Fibroblast of lung (primary cell): Measurements from ENCODE around the gene CMTM1. TPM values are rescaled to one million over a fixed set of nuclear protein-coding genes. Genes with fewer than 3 reads are reported as not detected.

ENCODE experiments used
- DNase-seq, 2 donors: peaks; one replicate each; pipeline versions ENCODE4 v3.0.0 to v3.0.0-alpha.2; 2010; ENCODE audit warnings: low read depth in 2 of 2
- H2AFZ ChIP-seq: 2 replicates; pipeline ENCODE4 v1.5.1; 2012; ENCODE audit warnings: low read length, control low read depth, inconsistent platforms
- H3K27ac ChIP-seq: 2 replicates; pipeline ENCODE4 v1.5.1; 2011; ENCODE audit warnings: low read length, control low read depth; ENCODE audit not compliant: insufficient read depth
- H3K27me3 ChIP-seq: 2 replicates; pipeline ENCODE4 v1.5.1; 2011; ENCODE audit warnings: mild to moderate bottlenecking, low read length; ENCODE audit not compliant: control insufficient read depth, insufficient read depth
- H3K36me3 ChIP-seq: 2 replicates; pipeline ENCODE4 v1.5.1; 2011; ENCODE audit warnings: low read length; ENCODE audit not compliant: control insufficient read depth, insufficient read depth
- H3K4me1 ChIP-seq: 2 replicates; pipeline ENCODE4 v1.5.1; 2011; ENCODE audit warnings: low read length; ENCODE audit not compliant: control insufficient read depth, insufficient read depth; ENCODE audit errors: extremely low read depth
- H3K4me2 ChIP-seq: 2 replicates; pipeline ENCODE4 v1.5.1; 2011; ENCODE audit warnings: low read length, control low read depth; ENCODE audit not compliant: insufficient read depth; ENCODE audit errors: extremely low read depth
- H3K4me3 ChIP-seq, 4 experiments: fragments of 200-600 bp in 1 of 4; sonication (generic) in 1 of 4; replicated peaks in 1 of 4; 2 replicates each; pipeline ENCODE4 v1.5.1; 2011 to 2016; ENCODE audit warnings: low read length in 4 of 4, low read depth in 3 of 4, mild to moderate bottlenecking in 3 of 4, control low read depth in 2 of 4, inconsistent platforms in 1 of 4, mixed read lengths in 1 of 4; ENCODE audit not compliant: insufficient read depth in 1 of 4; ENCODE audit errors: control extremely low read depth in 1 of 4
- H3K79me2 ChIP-seq: 2 replicates; pipeline ENCODE4 v1.5.1; 2012; ENCODE audit warnings: mild to moderate bottlenecking, low read length, inconsistent platforms; ENCODE audit not compliant: control insufficient read depth, insufficient read depth
- H3K9ac ChIP-seq: 2 replicates; pipeline ENCODE4 v1.5.1; 2011; ENCODE audit warnings: mild to moderate bottlenecking, low read length, control low read depth; ENCODE audit not compliant: insufficient read depth
- H3K9me3 ChIP-seq: 2 replicates; pipeline ENCODE4 v1.5.1; 2012; ENCODE audit warnings: low read depth, low read length; ENCODE audit not compliant: control insufficient read depth, insufficient read depth
- H4K20me1 ChIP-seq: 2 replicates; pipeline ENCODE4 v1.5.1; 2011; ENCODE audit warnings: low read length; ENCODE audit not compliant: control insufficient read depth, insufficient read depth; ENCODE audit errors: extremely low read depth
- EZH2 ChIP-seq: IDR thresholded peaks from 2 replicates; pipeline ENCODE4 v1.5.1; 2012; ENCODE audit warnings: low read length, control low read depth, mild to moderate bottlenecking; ENCODE audit errors: missing control alignments
- polyA plus RNA-seq, 2 donors: library from polyadenylated mRNA; depleted of rRNA in 1 of 2; stranded (reverse) in 1 of 2; unstranded in 1 of 2; fragments of >200 nt; gene quantifications; 2 replicates each; pipeline ENCODE4 v1.2.1, GENCODE V29; 2011 to 2012; ENCODE audit warnings: missing spikeins in 1 of 2
- total RNA-seq: library from RNA; depleted of rRNA; stranded (reverse); fragments of >200 nt; gene quantifications from 2 replicates; pipeline ENCODE4 v1.2.1, GENCODE V29; 2014
- TF ChIP-seq, protein P1 (sequence below), 2 donors: IDR thresholded peaks in 1 of 2; conservative IDR thresholded peaks in 1 of 2; 1 replicate in 1 of 2; 2 replicates in 1 of 2; pipeline ENCODE4 v1.5.1; 2011 to 2012; ENCODE audit warnings: low read length in 2 of 2, control low read depth in 1 of 2, inconsistent platforms in 1 of 2, low read depth in 1 of 2, mild to moderate bottlenecking in 1 of 2

Gene CMTM1
- total and polyA plus RNA-seq, 2 donors (not counting 1 experiment from before 2014, with no cell fraction given): 0.99 to 1.5 TPM

DNA sequence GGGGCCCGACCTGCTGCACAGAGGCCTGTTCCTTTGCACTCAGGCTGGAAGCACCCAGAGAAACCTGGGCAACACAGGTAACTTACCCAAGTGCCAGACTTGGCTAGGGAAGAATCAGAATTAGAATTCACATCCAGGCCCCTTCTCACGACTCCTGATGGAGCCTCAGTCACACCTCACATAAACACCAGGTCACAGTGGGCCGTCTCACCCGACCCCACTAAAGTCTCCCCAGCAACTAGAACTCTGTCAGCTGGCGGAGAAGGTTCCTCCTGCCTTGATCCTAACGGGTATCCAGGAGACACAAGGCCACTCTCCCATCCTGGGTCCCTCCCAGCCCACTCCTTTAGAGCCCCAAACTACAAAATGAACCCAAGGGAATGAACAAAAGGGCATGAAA is 22.7 kb upstream of the CMTM1 start:
- H3K36me3 ChIP-seq: no peaks in the 10 kb centered on the region
- no peaks in the 10 kb centered on the region for H3K9me3 ChIP-seq
- H3K27me3 ChIP-seq: no peaks in the 10 kb centered on the region
- no peak overlapping the region for H3K9ac ChIP-seq
- H2AFZ ChIP-seq: no peak overlapping the region
- H3K79me2 ChIP-seq: no peaks in the 10 kb centered on the region
- no peaks in the 10 kb centered on the region for H4K20me1 ChIP-seq
- no peak overlapping the region for H3K4me2 ChIP-seq
- H3K4me1 ChIP-seq: no peaks in the 10 kb centered on the region
- no peak for TF ChIP-seq EZH2
- TF ChIP-seq, protein P1, sequence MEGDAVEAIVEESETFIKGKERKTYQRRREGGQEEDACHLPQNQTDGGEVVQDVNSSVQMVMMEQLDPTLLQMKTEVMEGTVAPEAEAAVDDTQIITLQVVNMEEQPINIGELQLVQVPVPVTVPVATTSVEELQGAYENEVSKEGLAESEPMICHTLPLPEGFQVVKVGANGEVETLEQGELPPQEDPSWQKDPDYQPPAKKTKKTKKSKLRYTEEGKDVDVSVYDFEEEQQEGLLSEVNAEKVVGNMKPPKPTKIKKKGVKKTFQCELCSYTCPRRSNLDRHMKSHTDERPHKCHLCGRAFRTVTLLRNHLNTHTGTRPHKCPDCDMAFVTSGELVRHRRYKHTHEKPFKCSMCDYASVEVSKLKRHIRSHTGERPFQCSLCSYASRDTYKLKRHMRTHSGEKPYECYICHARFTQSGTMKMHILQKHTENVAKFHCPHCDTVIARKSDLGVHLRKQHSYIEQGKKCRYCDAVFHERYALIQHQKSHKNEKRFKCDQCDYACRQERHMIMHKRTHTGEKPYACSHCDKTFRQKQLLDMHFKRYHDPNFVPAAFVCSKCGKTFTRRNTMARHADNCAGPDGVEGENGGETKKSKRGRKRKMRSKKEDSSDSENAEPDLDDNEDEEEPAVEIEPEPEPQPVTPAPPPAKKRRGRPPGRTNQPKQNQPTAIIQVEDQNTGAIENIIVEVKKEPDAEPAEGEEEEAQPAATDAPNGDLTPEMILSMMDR (conservative IDR thresholded peaks at IDR 0.05 in 1 of 2, IDR thresholded peaks at IDR 0.05 in 1 of 2; ENCODE audit: low read depth in 1 of 2, low read length in 2 of 2): no peak
- no peak overlapping the region for H3K4me3 ChIP-seq
- no peak overlapping the region for H3K27ac ChIP-seq
- no peak for DNase-seq

DNA sequence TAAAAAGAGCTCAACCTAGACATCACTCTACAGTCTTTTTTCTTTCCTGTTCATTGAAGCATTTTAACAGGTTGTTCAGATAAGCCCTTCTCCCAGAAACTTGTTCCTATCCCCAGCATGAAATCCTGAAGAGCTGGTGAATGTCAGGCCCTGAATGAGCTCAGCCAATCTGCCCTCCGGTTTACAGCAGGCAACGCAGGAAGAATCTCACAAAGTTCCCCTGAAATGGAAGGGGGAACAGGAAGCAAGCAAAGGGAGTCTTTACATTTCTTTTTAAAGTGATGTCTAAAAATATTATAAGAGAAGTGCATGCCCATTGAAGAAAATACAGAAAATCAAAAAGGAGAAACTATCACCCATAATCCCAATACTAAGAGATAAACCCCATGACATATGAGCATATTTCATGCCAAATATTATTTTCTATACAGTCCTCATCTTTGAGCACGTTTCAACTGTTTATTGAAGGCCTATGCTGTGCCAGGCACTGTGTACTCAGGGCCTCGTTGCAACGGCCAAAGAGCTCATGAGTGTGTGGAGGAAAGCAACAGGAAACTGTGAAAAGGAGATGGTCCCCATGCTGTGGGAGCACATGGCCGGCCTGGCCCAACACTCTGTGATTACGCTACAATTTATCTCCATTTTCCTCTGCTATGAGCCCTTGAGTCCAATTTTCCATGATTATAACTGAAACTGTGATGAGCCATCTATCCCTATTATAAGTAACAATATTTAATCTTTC is 22.1 kb upstream of the CMTM1 start:
- no peak overlapping the region for H3K4me2 ChIP-seq

DNA sequence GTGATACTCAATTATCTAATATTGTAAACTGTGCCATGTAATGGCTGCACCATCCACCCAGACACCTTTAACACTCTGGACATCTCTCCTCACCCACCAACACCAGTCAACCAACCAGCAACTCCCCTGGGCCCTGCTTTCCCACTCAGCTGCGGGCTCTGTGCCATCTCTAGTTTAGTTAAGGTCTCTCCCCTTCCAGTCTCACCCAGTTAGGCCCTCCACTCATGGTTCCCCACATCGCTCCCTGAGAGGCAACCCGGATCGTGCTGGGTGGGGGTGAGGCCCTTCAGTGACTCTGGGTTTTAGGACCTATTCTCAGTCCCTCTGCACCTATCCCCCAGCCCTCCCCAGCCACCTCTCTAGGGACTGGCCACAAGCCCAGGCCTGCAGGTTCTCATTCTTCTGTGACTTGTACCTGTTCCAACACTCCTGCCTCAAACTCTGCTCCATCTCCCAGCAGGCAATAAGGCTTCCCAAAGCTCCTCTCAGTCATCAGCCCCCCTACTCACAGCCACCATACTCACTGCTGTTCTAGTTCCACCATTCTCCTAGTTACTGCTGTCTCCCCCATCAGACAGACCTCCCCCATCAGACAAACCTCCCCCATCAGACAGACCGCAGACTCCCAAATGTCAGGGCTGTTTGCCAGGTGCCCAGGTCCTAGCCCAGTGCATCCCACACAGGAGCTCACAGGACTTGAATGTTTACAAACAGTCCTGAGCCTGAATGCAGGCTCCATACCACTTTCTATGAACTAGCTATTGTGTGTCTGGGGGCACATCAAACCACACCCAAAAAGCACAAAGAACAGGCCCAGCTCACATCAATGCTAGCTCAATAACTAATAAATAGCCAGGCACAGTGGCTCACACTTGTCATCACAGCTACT is 18.9 kb upstream of the CMTM1 start:
- Histone ChIP-seq H3K9me3 (no peaks in the 10 kb centered on the region), H3K79me2 (no peaks in the 10 kb centered on the region), H2AFZ (no peak overlapping the region), H4K20me1 (no peaks in the 10 kb centered on the region), H3K4me2 (no peak overlapping the region), H3K27ac (no peak overlapping the region), H3K4me1 (peaks cover 9% of the 10 kb centered on the region), H3K27me3 (no peaks in the 10 kb centered on the region), H3K9ac (no peak overlapping the region), H3K36me3 (no peaks in the 10 kb centered on the region), H3K4me3 (no peak overlapping the region)
- no peak for DNase-seq
- TF ChIP-seq, protein P1 (conservative IDR thresholded peaks at IDR 0.05 in 1 of 2, IDR thresholded peaks at IDR 0.05 in 1 of 2; ENCODE audit: low read depth in 1 of 2, low read length in 2 of 2): no peak
- TF ChIP-seq EZH2: no peak

More for the DNA sequence above, 22.1 kb upstream of the CMTM1 start:
- H3K9ac ChIP-seq: no peak overlapping the region
- H3K4me1 ChIP-seq: peaks cover 1% of the 10 kb centered on the region
- H3K4me3 ChIP-seq: no peak overlapping the region
- TF ChIP-seq, protein P1 (conservative IDR thresholded peaks at IDR 0.05 in 1 of 2, IDR thresholded peaks at IDR 0.05 in 1 of 2; ENCODE audit: low read depth in 1 of 2, low read length in 2 of 2): no peak
- TF ChIP-seq EZH2: no peak
- no peak overlapping the region for H3K27ac ChIP-seq
- H3K27me3 ChIP-seq: no peaks in the 10 kb centered on the region
- no peaks in the 10 kb centered on the region for H3K79me2 ChIP-seq
- no peak for DNase-seq
- no peaks in the 10 kb centered on the region for H3K36me3 ChIP-seq
- no peaks in the 10 kb centered on the region for H3K9me3 ChIP-seq
- H4K20me1 ChIP-seq: no peaks in the 10 kb centered on the region
- H2AFZ ChIP-seq: no peak overlapping the region
